Osteoblast (primary cell): ENCODE measurements around the gene FUT9. TPM values are rescaled to one million over a fixed set of nuclear protein-coding genes. Genes with fewer than 3 reads are reported as not detected.

Experiments
- DNase-seq: peaks from one replicate; pipeline ENCODE4 v3.0.0; 2011; ENCODE audit warnings: low spot score, mixed read lengths; ENCODE audit not compliant: insufficient read length; ENCODE audit errors: missing footprints
- H2AFZ ChIP-seq: 2 replicates; pipeline ENCODE4 v1.6.0; 2011; ENCODE audit warnings: mild to moderate bottlenecking, low read length
- H3K27ac ChIP-seq: 2 replicates; pipeline ENCODE4 v1.5.1; 2011; ENCODE audit warnings: mild to moderate bottlenecking, low read depth, low read length, moderate library complexity
- H3K27me3 ChIP-seq: 2 replicates; pipeline ENCODE4 v1.6.0; 2012; ENCODE audit warnings: mild to moderate bottlenecking, control low read depth, inconsistent platforms, low read length, moderate library complexity; ENCODE audit not compliant: insufficient read depth
- H3K36me3 ChIP-seq: 2 replicates; pipeline ENCODE4 v1.5.1; 2011; ENCODE audit warnings: mild to moderate bottlenecking, low read length, control low read depth, moderate library complexity; ENCODE audit not compliant: insufficient read depth
- H3K4me1 ChIP-seq: 2 replicates; pipeline ENCODE4 v1.5.1; 2011; ENCODE audit warnings: mild to moderate bottlenecking, low read length, control low read depth, moderate library complexity; ENCODE audit not compliant: insufficient read depth
- H3K4me2 ChIP-seq: 2 replicates; pipeline ENCODE4 v1.6.0; 2011; ENCODE audit warnings: mild to moderate bottlenecking, low read length; ENCODE audit not compliant: insufficient read depth
- H3K4me3 ChIP-seq: fragments of 200-600 bp; sonication (generic); 3 replicates; pipeline ENCODE4 v1.5.1; 2012; ENCODE audit warnings: mild to moderate bottlenecking, low read length, inconsistent platforms; ENCODE audit not compliant: insufficient read depth
- H3K79me2 ChIP-seq: 2 replicates; pipeline ENCODE4 v1.6.0; 2012; ENCODE audit warnings: mild to moderate bottlenecking, low read length, control low read depth, inconsistent platforms; ENCODE audit not compliant: insufficient read depth
- H3K9me3 ChIP-seq: 2 replicates; pipeline ENCODE4 v1.5.1; 2011; ENCODE audit warnings: low read depth, low read length, control low read depth
- H4K20me1 ChIP-seq: 2 replicates; pipeline ENCODE4 v1.6.0; 2012; ENCODE audit warnings: mild to moderate bottlenecking, low read length, control low read depth; ENCODE audit not compliant: insufficient read depth
- CTCF ChIP-seq: IDR thresholded peaks from 2 replicates; pipeline ENCODE4 v1.5.1; 2011; ENCODE audit warnings: mild to moderate bottlenecking, low read depth, low read length, moderate library complexity; ENCODE audit errors: extremely low read depth
- total RNA-seq: library from RNA; depleted of rRNA; stranded (reverse); fragments of >200 nt; gene quantifications from 2 replicates; pipeline ENCODE4 v1.2.3, GENCODE V29; 2012

FUT9 gene
- total RNA-seq, 1 donor: not detected

DNA sequence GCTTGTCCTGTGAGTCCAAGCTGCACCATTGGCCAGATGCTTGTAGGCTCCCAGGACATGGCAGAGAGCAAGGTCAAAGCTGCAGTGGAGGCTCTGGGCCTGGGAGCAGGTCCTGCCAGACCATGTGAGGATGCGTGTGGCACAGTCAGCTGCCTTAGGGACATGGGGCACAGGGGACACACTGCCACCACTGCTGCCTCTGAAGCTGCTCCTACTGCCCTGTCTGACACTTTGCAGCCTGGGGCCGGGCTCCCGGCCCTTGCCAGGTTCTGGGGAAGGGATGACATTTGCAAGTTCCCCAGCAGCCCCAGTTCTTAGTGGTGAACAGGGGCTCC lies 13.2 kb upstream of the FUT9 start:
- Histone ChIP-seq H3K27ac (no peak overlapping the region), H3K36me3 (no peaks in the 10 kb centered on the region), H3K4me1 (no peaks in the 10 kb centered on the region), H3K79me2 (no peaks in the 10 kb centered on the region), H4K20me1 (no peaks in the 10 kb centered on the region), H3K4me3 (no peak overlapping the region), H3K27me3 (no peaks in the 10 kb centered on the region), H2AFZ (no peak overlapping the region), H3K4me2 (no peak overlapping the region), H3K9me3 (no peaks in the 10 kb centered on the region)
- DNase-seq: no peak
- TF ChIP-seq CTCF: no peak

DNA sequence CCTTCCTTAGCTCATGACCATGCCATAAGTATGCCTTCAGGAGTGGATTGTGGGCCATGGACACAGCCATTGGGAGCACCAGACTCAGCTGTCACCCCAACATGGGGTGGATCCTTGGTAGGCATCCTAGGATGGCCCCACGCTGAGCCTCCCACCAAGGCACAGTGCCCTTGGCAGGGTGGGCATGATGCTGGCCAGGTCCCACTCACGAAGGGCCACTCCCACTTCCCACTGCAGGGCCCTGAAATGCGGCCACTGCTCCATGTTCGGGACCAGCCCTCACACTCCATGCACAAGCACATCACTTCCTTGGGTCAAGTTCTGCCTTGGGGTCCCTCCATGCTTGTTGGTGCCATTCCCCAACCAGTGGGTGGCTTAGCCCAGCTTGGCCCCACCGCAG lies 12.9 kb upstream of the FUT9 start:
- Histone ChIP-seq H3K4me3 (no peak overlapping the region), H3K27me3 (no peaks in the 10 kb centered on the region), H3K79me2 (no peaks in the 10 kb centered on the region), H2AFZ (no peak overlapping the region), H4K20me1 (no peaks in the 10 kb centered on the region), H3K4me1 (no peaks in the 10 kb centered on the region), H3K36me3 (no peaks in the 10 kb centered on the region), H3K27ac (no peak overlapping the region), H3K4me2 (no peak overlapping the region), H3K9me3 (no peaks in the 10 kb centered on the region)
- TF ChIP-seq CTCF: no peak
- DNase-seq: no peak

GRCh38 chr6:96007663-96008062 lies 8.1 kb upstream of the FUT9 start:
- H3K27me3 ChIP-seq: no peaks in the 10 kb centered on the region
- H3K4me3 ChIP-seq: no peak overlapping the region
- H4K20me1 ChIP-seq: no peaks in the 10 kb centered on the region
- no peaks in the 10 kb centered on the region for H3K79me2 ChIP-seq
- no peak overlapping the region for H2AFZ ChIP-seq
- no peak for DNase-seq
- H3K4me2 ChIP-seq: no peak overlapping the region
- H3K36me3 ChIP-seq: no peaks in the 10 kb centered on the region
- no peaks in the 10 kb centered on the region for H3K9me3 ChIP-seq
- H3K27ac ChIP-seq: no peak overlapping the region
- no peaks in the 10 kb centered on the region for H3K4me1 ChIP-seq
- TF ChIP-seq CTCF: no peak

GRCh38 chr6:96013531-96013930 lies 2.2 kb upstream of the FUT9 start:
- no peak for TF ChIP-seq CTCF
- Histone ChIP-seq H3K27ac (no peak overlapping the region), H3K79me2 (no peaks in the 10 kb centered on the region), H2AFZ (no peak overlapping the region), H3K9me3 (no peaks in the 10 kb centered on the region), H3K4me2 (no peak overlapping the region), H4K20me1 (no peaks in the 10 kb centered on the region), H3K36me3 (no peaks in the 10 kb centered on the region), H3K4me3 (no peak overlapping the region), H3K27me3 (no peaks in the 10 kb centered on the region), H3K4me1 (no peaks in the 10 kb centered on the region)
- no peak for DNase-seq
